Measurements from ENCODE around the gene CELSR2. TPM values are rescaled to one million over a fixed set of nuclear protein-coding genes. Genes with fewer than 3 reads are reported as not detected.
A peak's percentile ranks its signal among the peaks of the same experiment; 100 is the strongest.
"Not testable (repeated sequence)": the region's sequence is repeated elsewhere in the genome, so short reads cannot be mapped to it uniquely, and the experiment has no call there.

CELSR2 gene
- polyA plus RNA-seq, 6 donors from 2014 or later = 0.06 to 0.17 TPM; not detected in 4

DNA sequence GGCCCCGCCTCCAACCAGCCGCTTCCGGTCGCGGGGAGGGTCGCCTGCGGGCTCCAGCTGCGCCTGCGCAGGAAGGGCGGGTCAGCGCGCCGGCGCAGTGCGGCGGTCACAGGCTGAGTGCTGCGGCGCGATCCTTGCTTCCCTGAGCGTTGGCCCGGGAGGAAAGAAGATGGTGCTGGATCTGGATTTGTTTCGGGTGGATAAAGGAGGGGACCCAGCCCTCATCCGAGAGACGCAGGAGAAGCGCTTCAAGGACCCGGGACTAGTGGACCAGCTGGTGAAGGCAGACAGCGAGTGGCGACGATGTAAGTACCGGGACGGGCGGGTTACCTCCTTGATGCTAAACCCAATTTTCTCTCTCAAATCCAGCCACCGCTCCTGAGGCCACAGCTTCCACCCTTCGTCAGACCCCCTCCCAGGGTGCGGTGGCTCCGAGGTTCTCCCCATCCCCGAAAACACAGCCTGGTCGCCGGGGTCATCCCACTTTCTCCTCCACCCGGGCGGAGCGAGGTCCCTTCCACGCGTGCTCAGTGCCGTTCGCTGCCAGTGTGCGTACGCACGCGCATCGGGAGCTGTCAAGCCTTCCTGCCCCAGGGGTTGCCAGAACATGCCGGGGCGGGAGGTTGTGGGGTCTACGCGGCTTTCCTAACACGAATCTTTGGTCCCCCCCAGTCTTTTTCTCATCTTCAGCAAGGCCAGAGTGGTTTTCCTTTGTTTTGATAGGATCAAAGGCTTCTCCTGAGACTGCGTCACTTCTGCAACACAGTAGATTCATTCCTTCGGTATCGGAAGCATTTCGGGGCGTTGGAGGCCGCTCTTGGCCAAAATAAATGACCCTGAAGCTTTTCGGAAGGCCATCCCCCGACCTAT is 35.3 kb upstream of the CELSR2 start, which contains the start of gene SARS1:
SARS1 (plus strand) TSS at position 95 of the 870 bp plus-strand sequence; CDS start at position 170, 75 bp downstream.
- ATAC-seq (ENCODE audit: low read depth in 2 of 2) (peak; percentile 83 to 84), DNase-seq (peak; percentile 91)
- peaks cover 0 to 5% of the 10 kb centered on the region in 2 donors for H3K36me3 Mint-ChIP-seq
- H3K4me1 Mint-ChIP-seq = peaks cover 28 to 46% (median 34%) of the 10 kb centered on the region in 3 donors
- peaks cover 0 to 8% (median 0%) of the 10 kb centered on the region in 3 donors for H3K27me3 Mint-ChIP-seq
- peak within 1 kb of the TSS; percentile 96 to 100 (median 99) for H3K4me3 Mint-ChIP-seq
- peak within 1 kb of the TSS; percentile 88 to 98 (median 96) for H3K27ac Mint-ChIP-seq
- H3K9me3 Mint-ChIP-seq = no peaks in the 10 kb centered on the region

GRCh38 chr1:109214695-109215623 is 34.4 kb upstream of the CELSR2 start:
- Mint-ChIP-seq H3K27me3 (no peaks in the 10 kb centered on the region), H3K36me3 (peaks cover 0 to 5% of the 10 kb centered on the region in 2 donors), H3K9me3 (no peaks in the 10 kb centered on the region), H3K27ac (peak overlapping the region; percentile 88 to 98 (median 96)), H3K4me3 (peak overlapping the region; percentile 96 to 100 (median 99)), H3K4me1 (peaks cover 28 to 46% (median 30%) of the 10 kb centered on the region in 3 donors)
- ATAC-seq (ENCODE audit: low read depth in 2 of 2) = no peak
- no peak for DNase-seq

- peaks cover 26 to 50% (median 33%) of the 10 kb centered on the region in 3 donors for H3K4me1 Mint-ChIP-seq
- DNase-seq (no peak), ATAC-seq (ENCODE audit: low read depth in 2 of 2) (no peak)
- H3K27ac Mint-ChIP-seq = peak overlapping the region in 1 of 6 donors; percentile 56
- peak overlapping the region in 5 of 8 donors; percentile 8 to 97 (median 56) for H3K4me3 Mint-ChIP-seq
- peaks cover 0 to 10% of the 10 kb centered on the region in 2 donors for H3K36me3 Mint-ChIP-seq
- H3K9me3 Mint-ChIP-seq = no peaks in the 10 kb centered on the region
- no peaks in the 10 kb centered on the region for H3K27me3 Mint-ChIP-seq
Observed at GRCh38 chr1:109216662-109217061, 32.7 kb upstream of the CELSR2 start.

DNA sequence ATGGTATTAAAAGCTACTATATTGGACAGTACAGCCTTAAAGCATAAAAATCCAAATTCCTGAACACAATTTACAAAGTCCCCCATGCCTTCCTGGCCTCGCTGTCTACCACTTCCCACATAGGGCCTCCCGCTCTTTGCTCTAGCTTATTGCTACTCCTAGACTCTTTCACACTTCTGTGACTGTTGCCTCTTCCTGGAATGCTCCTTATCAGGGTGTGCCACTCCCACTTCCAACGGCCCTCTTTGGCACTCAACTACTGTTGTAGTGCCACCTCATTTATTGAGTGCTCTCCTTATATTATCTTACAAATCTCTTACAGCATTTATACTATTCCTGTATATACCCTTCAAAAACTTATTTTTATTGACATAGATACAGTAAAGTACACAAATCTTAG is 30.8 kb upstream of the CELSR2 start:
- Mint-ChIP-seq H3K4me1 (peaks cover 30 to 52% (median 33%) of the 10 kb centered on the region in 3 donors), H3K36me3 (peaks cover 0 to 10% of the 10 kb centered on the region in 2 donors), H3K27ac (peak overlapping the region in 3 of 6 donors; percentile 14 to 78 (median 51)), H3K9me3 (no peaks in the 10 kb centered on the region), H3K27me3 (no peaks in the 10 kb centered on the region), H3K4me3 (peak overlapping the region in 1 of 8 donors; percentile 79)
- DNase-seq (no peak), ATAC-seq (ENCODE audit: low read depth in 2 of 2) (no peak)

DNA sequence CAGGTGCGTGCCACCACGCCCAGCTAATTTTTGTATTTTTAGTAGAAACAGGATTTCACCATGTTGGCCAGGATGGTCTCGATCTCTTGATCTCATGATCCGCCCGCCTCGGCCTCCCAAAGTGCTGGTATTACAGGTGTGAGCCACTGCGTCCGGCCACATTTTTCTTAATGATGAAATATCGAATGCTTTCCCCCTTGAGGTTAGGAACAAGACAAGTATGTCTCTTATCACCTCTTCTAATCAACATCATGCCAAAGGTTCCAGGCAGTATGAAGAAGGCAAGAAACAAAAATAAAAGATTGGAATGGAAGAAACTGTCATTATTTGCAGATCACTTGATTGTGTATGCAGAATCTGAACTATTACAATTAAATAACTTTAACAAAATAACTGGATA is 28.1 kb upstream of the CELSR2 start:
- H3K27ac Mint-ChIP-seq; ATAC-seq (ENCODE audit: low read depth in 2 of 2); H3K27me3 Mint-ChIP-seq; H3K36me3 Mint-ChIP-seq; H3K4me3 Mint-ChIP-seq; DNase-seq; H3K9me3 Mint-ChIP-seq: not testable (repeated sequence)
- H3K4me1 Mint-ChIP-seq = peaks cover 13 to 29% (median 16%) of the 10 kb centered on the region in 3 donors

GRCh38 chr1:109225308-109225707 is 24.0 kb upstream of the CELSR2 start:
- Mint-ChIP-seq H3K27me3 (no peaks in the 10 kb centered on the region), H3K27ac (no peak overlapping the region), H3K4me3 (no peak overlapping the region), H3K36me3 (peaks cover 8 to 22% of the 10 kb centered on the region in 2 donors), H3K4me1 (peaks cover 2 to 9% (median 7%) of the 10 kb centered on the region in 3 donors), H3K9me3 (no peaks in the 10 kb centered on the region)
- no peak for ATAC-seq (ENCODE audit: low read depth in 2 of 2)
- DNase-seq = no peak

DNA sequence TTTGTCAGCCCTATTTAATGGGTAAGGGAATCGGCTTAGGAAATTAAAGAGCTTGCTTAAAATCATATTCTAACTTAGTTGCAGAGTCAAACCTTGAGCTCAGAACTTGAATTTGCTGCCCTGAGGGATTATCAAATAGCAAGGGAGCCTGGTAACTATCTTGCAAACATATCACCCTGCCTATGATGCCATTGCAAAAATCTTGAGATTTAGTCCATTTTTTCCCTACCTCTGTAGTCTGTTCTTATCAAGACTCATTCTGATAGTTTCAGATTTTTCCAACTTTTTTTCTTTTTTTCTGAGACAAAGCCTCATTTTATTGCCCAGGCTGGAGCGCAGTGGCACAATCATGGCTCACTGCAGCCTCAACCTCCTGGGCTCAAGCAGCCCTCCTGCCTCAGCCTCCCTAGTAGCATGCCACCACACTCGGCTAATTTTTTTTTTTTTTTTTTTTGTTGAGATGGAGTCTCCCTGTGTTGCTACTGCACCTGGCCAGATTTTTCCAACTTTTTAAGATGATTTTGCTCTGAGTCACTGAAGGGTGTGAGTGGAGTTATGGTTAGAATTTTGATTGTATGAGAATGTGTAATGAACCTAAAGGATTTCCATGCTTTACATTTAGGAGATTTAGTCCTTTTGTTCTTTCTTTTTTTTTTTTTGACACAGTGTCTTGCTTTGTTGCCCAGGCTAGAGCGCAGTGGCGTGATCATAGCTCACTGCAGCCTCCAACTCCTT is 23.5 kb upstream of the CELSR2 start:
- ATAC-seq (ENCODE audit: low read depth in 2 of 2) (no peak), DNase-seq (no peak)
- H3K27me3 Mint-ChIP-seq = no peaks in the 10 kb centered on the region
- H3K9me3 Mint-ChIP-seq = no peaks in the 10 kb centered on the region
- H3K4me3 Mint-ChIP-seq = no peak overlapping the region
- H3K4me1 Mint-ChIP-seq = peaks cover 0 to 9% (median 7%) of the 10 kb centered on the region in 3 donors
- H3K27ac Mint-ChIP-seq = no peak overlapping the region
- H3K36me3 Mint-ChIP-seq = peaks cover 14 to 26% of the 10 kb centered on the region in 2 donors

DNA sequence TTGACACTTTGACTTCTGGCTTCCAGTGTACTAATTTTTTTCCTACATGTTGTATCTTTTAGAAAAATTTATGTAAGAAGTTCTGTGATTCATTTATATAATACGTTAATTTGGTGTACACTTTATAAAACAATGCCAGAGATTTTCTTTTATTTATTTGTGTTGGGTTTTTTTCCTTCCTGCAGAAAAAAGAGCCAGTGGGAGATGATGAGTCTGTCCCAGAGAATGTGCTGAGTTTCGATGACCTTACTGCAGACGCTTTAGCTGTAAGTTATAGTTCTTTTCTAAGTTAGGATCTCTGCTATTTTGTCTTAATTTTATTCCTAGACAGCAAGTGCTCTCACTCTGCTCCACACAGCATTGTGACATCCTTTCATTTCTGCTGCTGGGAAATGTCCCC is 21.2 kb upstream of the CELSR2 start:
- Mint-ChIP-seq H3K27me3 (no peaks in the 10 kb centered on the region), H3K9me3 (no peaks in the 10 kb centered on the region), H3K36me3 (peaks cover 23% of the 10 kb centered on the region in 2 donors), H3K4me1 (peaks cover 0 to 3% (median 0%) of the 10 kb centered on the region in 3 donors), H3K4me3 (no peak overlapping the region), H3K27ac (no peak overlapping the region)
- DNase-seq (no peak), ATAC-seq (ENCODE audit: low read depth in 2 of 2) (no peak)

DNA sequence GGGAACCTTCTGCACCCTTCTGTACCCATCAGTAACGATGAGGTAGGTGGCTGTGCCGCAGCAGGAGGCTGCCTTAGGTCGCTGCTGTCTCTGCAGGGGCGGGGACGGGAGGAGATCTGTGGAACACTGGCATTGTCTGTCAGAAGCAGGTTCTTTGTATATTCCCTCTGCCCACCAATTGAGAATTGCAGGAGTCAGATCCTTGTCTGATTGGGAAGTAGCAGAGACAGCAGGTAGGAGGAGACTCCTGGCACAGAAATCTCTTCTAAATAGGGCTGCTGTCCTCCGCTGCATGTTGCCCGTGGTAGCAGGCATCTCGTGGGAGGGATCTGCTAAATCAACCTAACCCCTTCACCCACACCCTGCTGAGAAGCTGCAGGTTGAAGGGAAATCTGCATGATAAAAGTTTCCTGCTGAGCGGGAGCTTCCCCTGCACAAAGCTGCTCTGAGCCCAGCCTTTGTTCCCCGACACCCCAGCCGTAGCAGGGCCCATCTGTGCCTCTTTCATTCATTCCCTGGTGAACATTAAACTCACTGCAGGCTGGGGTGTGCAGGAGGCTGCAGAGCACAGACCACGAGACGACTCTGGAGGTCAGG is 19.7 kb upstream of the CELSR2 start:
- ATAC-seq (ENCODE audit: low read depth in 2 of 2) (no peak), DNase-seq (no peak)
- Mint-ChIP-seq H3K27me3 (no peaks in the 10 kb centered on the region), H3K36me3 (peaks cover 23% of the 10 kb centered on the region in 2 donors), H3K27ac (peak overlapping the region in 2 of 6 donors; percentile 60 to 69), H3K4me1 (no peaks in the 10 kb centered on the region), H3K4me3 (no peak overlapping the region), H3K9me3 (no peaks in the 10 kb centered on the region)

DNA sequence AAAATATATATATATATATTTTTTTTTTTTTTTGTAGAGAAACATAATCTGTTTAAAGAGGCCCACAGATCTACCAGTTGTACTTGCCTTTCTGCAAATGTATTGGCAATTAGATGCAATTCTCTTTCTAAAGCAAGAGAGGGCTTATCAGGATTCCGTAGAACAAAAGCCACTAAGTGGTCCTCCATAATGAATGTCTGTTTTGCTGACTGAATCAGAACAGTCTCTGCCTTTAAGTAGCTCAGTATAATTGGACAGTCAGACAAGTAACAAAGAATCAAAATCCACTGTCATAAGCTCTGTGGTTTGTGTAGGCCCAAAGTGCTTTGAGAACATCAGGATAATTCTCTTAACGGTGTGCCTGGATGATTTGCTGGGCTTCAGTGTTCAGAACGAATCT is 18.3 kb upstream of the CELSR2 start:
- no peaks in the 10 kb centered on the region for H3K4me1 Mint-ChIP-seq
- no peak for ATAC-seq (ENCODE audit: low read depth in 2 of 2)
- H3K36me3 Mint-ChIP-seq = peaks cover 33 to 38% of the 10 kb centered on the region in 2 donors
- H3K9me3 Mint-ChIP-seq = no peaks in the 10 kb centered on the region
- DNase-seq = no peak
- no peak overlapping the region for H3K27ac Mint-ChIP-seq
- no peak overlapping the region for H3K4me3 Mint-ChIP-seq
- no peaks in the 10 kb centered on the region for H3K27me3 Mint-ChIP-seq

- Mint-ChIP-seq H3K4me1 (no peaks in the 10 kb centered on the region), H3K4me3 (no peak overlapping the region), H3K9me3 (no peaks in the 10 kb centered on the region), H3K36me3 (peaks cover 23 to 48% of the 10 kb centered on the region in 2 donors), H3K27ac (peak overlapping the region in 1 of 6 donors; percentile 69), H3K27me3 (no peaks in the 10 kb centered on the region)
- ATAC-seq (ENCODE audit: low read depth in 2 of 2) (no peak), DNase-seq (no peak)
Observed at GRCh38 chr1:109235137-109235536, 14.2 kb upstream of the CELSR2 start.

- H3K27me3 Mint-ChIP-seq = peaks cover 2 to 11% (median 10%) of the 10 kb centered on the region in 3 donors
- DNase-seq (no peak), ATAC-seq (ENCODE audit: low read depth in 2 of 2) (no peak)
- H3K4me1 Mint-ChIP-seq = peaks cover 12 to 19% (median 15%) of the 10 kb centered on the region in 3 donors
- peak overlapping the region in 1 of 6 donors; percentile 57 for H3K27ac Mint-ChIP-seq
- H3K9me3 Mint-ChIP-seq = no peaks in the 10 kb centered on the region
- H3K4me3 Mint-ChIP-seq = no peak overlapping the region
- peaks cover 16 to 33% of the 10 kb centered on the region in 2 donors for H3K36me3 Mint-ChIP-seq
Observed at GRCh38 chr1:109237512-109237911, 11.8 kb upstream of the CELSR2 start.

All from naive B cell (primary cell).